Measurements from ENCODE around the gene NAT10.

NAT10 gene

DNA sequence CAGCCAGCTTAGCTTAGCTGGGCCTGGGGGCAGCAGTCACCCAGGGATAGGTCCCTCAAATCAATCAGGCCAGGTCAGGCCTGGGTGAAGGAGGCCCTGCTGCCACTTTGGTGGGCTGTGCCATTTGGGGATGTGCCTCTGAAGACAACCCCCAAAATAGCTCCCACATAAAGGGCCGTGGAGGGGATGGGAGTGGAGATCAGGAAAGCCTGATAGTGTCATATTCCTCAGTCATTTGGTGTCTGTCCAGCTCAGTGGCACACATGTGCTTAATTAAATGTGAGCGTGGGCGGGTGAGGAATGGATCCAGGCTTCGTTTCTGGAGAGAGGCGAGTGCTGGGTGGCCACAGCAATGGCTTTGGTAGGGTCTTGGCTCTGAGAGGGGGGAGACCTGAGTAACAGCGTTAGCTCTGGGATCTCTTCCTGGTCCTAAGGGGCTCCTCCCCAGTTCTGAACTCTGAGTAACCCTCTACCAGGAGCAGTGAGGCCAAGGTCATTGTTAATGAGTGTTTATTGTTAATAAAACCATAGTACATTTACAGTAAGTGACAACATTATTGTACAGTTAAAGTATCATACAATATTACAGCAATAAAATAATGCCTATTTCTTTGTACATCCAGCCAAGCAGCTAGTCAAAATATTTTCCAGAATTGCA is 45.2 kb downstream of the NAT10 start:
- DNase-seq: no peak

- no peak for DNase-seq
These were observed 45.7 kb downstream of the NAT10 start for GRCh38 chr11:34151166-34151565.

DNA sequence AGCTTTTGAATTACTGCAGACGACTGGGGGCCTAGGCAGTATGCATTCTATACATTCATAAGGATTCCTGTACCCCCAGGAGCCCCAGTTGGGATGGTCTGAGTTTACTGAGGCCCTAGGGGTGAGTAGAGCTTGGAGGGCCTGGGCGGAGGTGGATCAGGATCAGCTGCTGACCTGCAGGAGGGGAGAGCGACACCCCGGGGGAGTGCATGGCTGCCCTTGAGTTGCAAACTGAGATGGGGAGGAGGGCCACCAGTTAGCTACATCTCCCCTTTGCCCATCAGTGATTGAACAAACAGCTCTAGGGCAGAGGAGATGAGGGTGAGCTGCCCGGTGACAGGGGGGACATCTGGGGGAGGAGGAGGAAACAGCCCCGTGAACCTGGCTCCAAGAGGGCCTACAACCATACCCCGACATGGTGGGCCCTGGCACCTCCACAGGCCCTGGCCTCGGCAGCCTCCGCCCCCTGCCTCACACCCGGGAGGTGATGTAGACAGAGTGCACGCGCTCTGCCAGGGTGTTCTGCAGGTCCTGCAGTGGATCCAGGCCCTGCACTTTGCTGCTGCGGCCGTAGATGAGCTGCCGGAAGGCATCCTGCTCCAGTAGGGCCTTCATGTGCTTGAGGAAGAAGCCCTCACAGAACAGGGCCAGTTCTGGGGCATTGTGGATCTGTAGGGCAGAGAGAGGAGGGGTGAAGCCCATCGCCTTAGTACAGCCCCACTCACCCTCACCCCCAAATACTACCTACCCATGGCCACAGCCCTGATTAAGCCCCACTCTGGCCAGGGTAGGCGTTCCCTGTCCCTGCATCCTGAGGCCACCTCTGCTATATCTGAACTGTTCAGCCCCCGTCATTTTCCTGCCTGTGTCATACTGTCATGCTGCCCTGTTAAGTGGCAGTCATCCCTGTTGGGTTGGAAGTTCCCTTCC is 46.8 kb downstream of the NAT10 start:
- no peak for DNase-seq

- no peak for DNase-seq
These were observed 48.8 kb downstream of the NAT10 start for GRCh38 chr11:34154059-34154875.

DNA sequence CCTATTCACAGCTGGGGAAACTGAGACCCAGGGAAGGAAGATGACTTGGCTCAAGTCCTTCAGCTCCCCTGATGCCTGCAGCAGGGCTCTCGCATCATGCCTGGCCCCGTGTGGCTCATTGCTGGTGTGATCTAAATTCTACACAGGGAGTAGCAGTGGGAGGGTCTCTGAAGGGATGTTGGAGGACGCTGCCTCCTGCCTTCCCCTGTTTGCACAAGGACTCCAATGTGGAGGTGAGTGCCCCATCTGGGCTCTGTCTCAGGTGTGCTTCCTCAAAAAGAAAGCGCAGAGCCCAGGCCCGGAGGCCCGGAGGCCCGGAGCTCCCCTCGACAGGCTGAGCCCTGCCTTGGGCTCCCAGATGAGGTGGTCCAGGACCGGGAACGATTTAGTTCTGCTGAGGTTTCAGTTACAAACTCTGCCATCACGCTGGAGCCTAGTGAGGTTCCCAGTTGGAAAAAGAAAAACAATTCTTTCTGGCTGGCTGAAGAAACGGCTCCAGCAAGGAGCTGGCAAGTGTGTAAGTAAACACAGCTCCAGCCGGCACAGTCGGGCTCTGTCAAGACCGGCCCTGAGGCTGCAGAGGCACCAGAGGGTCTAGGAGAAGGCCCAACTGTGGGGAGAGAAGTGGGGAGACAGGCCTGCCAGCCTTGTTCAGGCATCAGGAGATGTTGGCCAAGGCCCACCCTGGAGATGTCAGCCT is 49.8 kb downstream of the NAT10 start:
- peak; percentile 81 for DNase-seq

DNA sequence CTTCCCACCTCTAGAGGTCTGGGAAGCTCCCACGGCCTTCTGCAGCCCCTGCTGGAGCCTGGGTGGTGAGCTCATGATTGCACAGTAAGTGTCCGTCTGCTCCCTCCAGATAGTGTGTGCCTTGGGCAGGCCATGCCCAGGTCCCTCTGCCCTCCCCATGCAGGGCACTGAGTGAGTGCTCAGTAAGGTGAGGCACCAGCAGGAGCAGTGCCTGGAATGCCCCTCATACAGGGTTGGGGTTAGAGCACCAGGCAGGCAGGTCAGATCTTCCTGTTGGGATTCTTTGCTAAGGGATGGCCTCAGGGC is 50.3 kb downstream of the NAT10 start:
- DNase-seq: no peak

DNA sequence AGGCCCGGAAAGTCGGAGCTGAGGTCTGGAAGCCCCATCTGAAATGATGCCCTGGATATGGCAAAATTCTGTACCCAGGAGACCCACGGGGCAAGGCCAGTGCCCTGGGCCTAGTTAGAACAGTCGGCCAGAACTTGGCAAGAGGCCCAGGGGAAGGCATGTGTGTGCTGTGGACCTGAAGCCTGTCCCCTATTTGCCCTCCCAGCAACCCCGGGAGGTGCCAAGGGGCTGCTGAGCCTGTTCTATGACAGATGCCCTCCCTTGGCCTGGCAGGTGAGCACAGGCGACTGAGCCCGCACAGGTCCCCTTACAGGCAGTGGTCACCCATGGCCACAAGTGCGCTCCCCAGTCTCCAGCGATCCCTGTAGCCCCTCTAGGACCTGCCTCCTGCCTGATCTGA is 51.7 kb downstream of the NAT10 start:
- DNase-seq: no peak

DNA sequence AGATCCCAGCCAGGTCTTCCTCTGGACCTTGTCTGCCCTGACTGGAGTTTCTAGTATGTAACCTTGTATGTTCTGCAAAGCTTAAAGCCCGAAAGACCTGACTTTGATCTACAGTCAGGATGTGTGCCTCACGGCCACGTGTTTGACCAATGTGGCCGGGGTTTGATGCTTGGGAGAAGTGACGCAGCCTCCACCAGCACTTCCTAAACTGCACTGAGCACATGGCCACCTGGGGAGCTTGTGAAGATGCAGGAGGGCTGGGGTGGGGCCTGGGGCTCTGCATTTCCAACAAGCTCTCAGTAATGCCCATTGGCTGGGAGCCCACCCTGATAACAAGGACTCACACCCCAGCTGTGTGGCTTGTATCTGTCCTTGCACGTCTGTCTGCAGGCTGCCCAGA is 53.2 kb downstream of the NAT10 start:
- DNase-seq: no peak

- peak; percentile 35 for DNase-seq
These were observed 54.8 kb downstream of the NAT10 start for GRCh38 chr11:34160049-34160721.

DNA sequence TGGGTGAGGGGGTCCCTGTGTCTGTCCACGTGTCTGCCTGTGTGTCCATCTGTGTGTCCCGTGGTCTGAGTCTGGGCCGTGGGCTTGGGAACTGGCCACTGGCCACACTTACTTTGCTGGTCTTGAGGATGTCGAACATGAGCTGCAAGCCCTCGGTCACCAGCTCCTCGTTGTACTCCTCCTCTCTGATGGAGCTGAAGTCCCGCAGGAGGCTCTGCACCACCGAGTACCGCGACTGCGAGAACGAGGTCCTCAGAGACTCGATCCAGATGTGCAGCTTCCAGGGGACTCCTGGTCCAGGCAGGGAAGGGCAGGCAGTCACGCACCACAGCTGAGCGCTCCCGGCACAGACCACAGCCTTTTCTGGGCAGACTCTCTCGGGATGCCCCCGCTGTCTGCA is 55.4 kb downstream of the NAT10 start:
- no peak for DNase-seq

DNA sequence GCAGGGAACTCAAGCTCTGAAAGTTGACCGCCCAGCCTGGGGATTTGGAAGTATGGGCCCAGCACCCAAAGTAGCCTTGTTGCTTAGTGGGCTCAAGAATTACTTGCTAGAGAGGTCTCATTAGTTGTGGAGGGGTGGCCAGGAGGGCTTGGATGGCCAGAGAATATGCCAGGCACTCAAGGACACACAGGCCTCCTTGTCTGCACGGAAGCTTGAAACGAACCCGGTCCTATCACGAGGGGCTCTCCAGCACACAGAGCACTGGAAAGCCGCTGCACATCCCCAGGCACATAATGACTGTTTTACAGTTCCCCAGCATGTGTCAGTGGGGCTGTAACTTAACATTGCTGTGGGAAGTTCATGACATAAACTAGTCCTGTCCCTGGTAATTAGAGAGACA is 55.9 kb downstream of the NAT10 start:
- no peak for DNase-seq

DNA sequence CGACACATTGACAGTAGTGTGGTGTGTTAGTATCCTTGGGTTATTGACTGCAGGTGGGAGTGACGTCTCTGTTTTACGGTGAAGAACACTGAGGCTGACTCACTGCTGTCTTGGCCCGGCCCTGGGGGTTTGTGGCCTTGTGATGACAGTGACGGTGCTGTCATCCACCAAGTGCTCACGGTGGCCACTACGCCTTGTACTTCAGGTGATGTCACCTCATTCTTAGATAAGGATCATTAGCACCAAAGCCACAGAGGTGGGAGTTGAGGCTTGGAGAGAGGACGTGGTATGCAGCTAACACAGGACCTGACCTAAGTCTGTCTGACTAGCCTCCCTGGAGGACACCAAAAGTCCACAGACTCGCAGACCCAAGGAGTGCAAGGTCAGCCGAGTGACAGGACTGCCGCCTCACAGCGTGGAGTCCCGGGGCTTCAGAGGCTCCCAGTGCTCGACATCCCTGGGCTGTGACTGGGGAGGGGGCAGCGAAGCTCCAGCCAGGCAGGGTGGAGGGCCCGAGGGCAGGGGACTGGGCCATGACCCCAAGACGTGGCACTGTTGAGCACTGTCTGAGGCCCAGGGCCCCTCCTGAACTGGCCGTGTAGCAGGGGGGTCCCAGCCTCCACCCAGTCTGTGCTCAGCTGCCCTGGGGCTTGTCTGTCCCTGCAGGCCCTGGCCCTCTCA is 56.5 kb downstream of the NAT10 start:
- DNase-seq: no peak

DNA sequence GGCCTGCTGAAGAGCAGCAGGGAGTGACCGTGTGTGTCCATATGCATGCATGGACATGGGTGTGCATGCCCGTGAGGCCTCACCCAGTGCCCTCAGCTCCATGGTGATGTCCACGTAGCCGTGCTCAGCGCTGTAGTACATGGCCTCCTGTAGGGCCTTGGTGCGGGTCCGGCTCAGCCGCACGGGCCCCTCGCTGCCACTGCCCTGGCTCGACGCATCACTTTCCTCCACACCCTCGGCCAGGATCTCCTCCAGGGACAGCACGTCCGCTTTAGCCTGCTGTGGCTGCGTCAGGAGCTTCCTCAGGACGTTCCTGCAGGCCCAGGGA is 57.0 kb downstream of the NAT10 start:
- DNase-seq: no peak

DNA sequence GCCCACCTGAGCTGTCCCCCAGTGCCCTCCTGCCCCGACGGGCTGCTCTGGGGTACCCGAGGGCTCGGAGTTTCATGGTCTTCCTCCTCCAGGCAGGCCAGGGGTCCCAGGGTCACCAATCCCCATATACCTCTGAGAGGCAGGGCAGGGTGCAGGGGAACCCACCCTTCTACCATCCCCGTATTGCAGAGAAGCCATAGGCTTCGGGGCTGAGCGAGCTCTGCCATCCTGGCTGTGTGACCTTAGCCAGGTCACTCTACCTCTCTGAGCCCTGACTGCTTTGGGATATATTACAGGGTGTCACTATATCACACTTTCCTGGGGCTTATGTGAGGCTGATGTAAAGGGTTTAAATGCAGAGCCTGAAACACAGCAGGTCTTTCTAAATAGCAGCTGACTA is 57.4 kb downstream of the NAT10 start:
- DNase-seq: no peak

- DNase-seq: no peak
These were observed 59.7 kb downstream of the NAT10 start for GRCh38 chr11:34165121-34165520.

GRCh38 chr11:34165786-34166555 is 60.5 kb downstream of the NAT10 start:
- no peak for DNase-seq

DNA sequence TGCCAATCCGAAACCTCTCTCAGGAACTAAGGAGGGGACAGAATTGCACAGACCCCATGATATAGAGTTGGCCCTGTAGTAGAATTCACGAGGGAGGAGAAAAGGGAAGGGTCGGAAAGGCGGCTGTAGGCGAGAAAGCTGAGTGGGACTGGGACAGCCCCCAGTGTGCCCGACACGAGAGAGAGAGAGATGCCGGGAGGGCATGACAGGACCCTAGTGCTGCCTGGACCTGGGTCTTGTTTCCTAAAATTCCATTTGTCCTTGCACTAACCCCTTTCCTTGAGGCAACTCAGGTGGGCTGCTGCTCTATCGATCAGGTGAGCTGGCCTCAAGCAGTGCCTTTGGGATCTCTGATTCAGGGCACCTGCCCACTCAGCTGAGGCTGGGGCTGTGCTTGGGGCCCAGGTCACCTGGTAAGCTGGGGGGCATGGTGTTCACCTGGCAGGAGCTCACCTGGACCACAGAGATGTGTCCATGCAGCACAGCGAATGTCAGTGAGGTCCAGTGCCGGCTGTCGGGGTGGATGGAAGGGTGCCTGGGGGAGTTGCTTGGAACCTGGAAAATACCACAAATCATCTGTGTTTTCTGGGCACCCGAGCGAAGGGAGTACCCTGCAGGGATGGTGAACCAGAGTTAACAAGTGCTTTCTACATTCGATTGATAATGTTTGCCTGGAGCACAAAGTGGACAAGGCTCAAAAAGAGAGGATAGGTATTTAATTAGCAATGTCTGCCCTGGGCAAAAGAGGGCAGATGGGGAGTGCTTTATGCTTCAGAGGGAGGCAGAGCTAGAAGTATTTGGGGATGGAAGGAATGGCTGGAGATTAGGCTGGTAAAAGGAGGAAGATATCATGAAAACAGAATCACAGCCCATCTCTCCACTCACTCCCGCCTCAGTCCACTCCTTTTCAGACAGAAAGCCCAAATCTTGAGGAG is 61.6 kb downstream of the NAT10 start:
- DNase-seq: no peak

DNA sequence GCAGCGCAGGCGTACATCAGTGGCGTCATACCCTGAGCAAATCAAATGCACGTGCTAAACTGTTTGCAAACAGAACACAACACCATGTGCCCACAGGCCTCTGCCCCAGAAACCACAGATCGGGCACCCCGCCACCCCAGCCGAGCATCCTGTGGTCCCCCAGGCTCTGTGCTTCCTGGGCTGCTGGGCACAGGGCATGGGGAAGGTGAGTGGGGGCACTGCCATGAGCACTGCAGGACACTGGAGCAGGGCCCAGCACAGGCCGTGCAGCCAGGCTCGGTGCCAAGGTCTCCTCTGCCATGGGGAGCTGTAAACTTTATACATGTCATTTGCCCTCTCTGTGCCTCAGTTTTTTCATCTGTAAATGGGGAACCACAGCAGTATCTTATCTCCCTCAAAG is 62.5 kb downstream of the NAT10 start:
- DNase-seq: no peak

GRCh38 chr11:34168642-34169420 is 63.4 kb downstream of the NAT10 start:
- no peak for DNase-seq

Data from DMS79 treated with DMSO at 0.1 percent for 48 hours (cell line).